Pancreas (tissue), 10 donors: ENCODE data around the gene ABCC1. TPM values are rescaled to one million over a fixed set of nuclear protein-coding genes. Genes with fewer than 3 reads are reported as not detected.
A peak's percentile ranks its signal among the peaks of the same experiment; 100 is the strongest.
"Not testable (repeated sequence)": the region's sequence is repeated elsewhere in the genome, so short reads cannot be mapped to it uniquely, and the experiment has no call there.

Experiments used
- ATAC-seq, 4 donors: fragments of 200-7000 bp; cut with Tn5 transposase; one replicate each; pipeline versions ENCODE4 v1.8.0 to v1.9.1; 2020; ENCODE audit warnings: mild to moderate bottlenecking in 4 of 4, moderate library complexity in 4 of 4
- DNase-seq, 6 donors: peaks; one replicate each; pipeline ENCODE4 v3.0.0-alpha.2; 2020
- FAIRE-seq: peaks from 2 replicates; lab custom pipeline; 2012; peaks lifted over from hg19 to GRCh38; lab: Jason Lieb, UNC
- H3K27ac ChIP-seq, 4 donors: fragments of 200-600 bp; sonication (generic); 1 replicate in 3 of 4; 2 replicates in 1 of 4; pipeline versions ENCODE4 v1.5.0 to v1.8.0; 2020
- H3K27me3 ChIP-seq, 4 donors: fragments of 200-600 bp; one replicate each; pipeline ENCODE4 v1.8.0; 2021
- H3K36me3 ChIP-seq, 3 donors: fragments of 200-600 bp; sonication (generic) in 1 of 3; one replicate each; pipeline versions ENCODE4 v1.5.0 to v1.8.0; 2020 to 2021
- H3K4me1 ChIP-seq, 3 donors: fragments of 200-600 bp; one replicate each; pipeline ENCODE4 v1.8.0; 2021
- H3K4me3 ChIP-seq, 4 donors: fragments of 200-600 bp; sonication (generic) in 2 of 4; one replicate each; pipeline versions ENCODE4 v1.5.0 to v1.8.0; 2020 to 2021
- H3K9me3 ChIP-seq, 4 donors: fragments of 200-600 bp; one replicate each; pipeline ENCODE4 v1.8.0; 2021
- CTCF ChIP-seq, 4 donors: fragments of 200-600 bp; sonication (generic) in 3 of 4; IDR thresholded peaks; one replicate each; pipeline versions ENCODE4 v1.5.0 to v1.8.0; 2021; ENCODE audit warnings: antibody characterized with exemption in 4 of 4
- WGBS, 2 donors: extraction: QIAGEN DNeasy Blood & Tissue Kit; methylation state at CpG; one replicate each; pipeline ENCODE4 v1.1.7; 2013; 5-methylcytosine and 5-hydroxymethylcytosine counted together
- intact Hi-C, 3 donors: fragments of 100-400 bp; cut with DNase I; formaldehyde crosslinking; loops; one replicate each; pipeline versions ENCODE4 v1.11.1 to v1.14.2; 2022
- polyA plus RNA-seq, 2 donors: library from polyadenylated mRNA; stranded (reverse); fragments of 200-250 nt; gene quantifications; one replicate each; pipeline ENCODE4 v1.2.3, GENCODE V29; 2013
- total RNA-seq, 6 donors: library from RNA; stranded (reverse); fragmentation: NEBNext Ultra II Directional in 4 of 6; extraction: Animal tissue kit (Norgen Biotek cat#: 25700) in 4 of 6; gene quantifications; one replicate each; pipeline versions ENCODE4 v1.2.1 to v1.2.4, GENCODE V29; 2021 to 2023
- donor health status: healthy with polysubstance abuse.
- donor health status: DM: no; HTN: no; CAD: no; lungs with moderate emphysema.
- donor health status: DM: no; HTN: no; CAD: no.
- donor health status: control.
- donor health status: control.
- donor health status: Bipolar disorder and iron deficiency.
- donor health status: DM: yes; HTN: yes; CAD: no.
- donor health status: DM: no; HTN: no; CAD: no.
- donor health status: DM: no; HTN: no; CAD: no.
- donor health status: DM: yes; HTN: yes; CAD: no.

ABCC1 gene
- total and polyA plus RNA-seq, 8 donors = 8.5 to 16.8 (median 12.0) TPM

- no peak overlapping the region for H3K4me3 ChIP-seq
- no peak for TF ChIP-seq CTCF (IDR thresholded peaks at IDR 0.05)
- no peak overlapping the region for H3K27ac ChIP-seq
- H3K4me1 ChIP-seq = peaks cover 0 to 10% (median 0%) of the 10 kb centered on the region in 3 donors
- ATAC-seq (no peak), FAIRE-seq (no peak), DNase-seq (no peak)
- WGBS, 2 donors = 82 to 83% methylated on average over 17 of the region's 17 CpGs
- intact Hi-C loops = no loop called here
- H3K36me3 ChIP-seq = no peaks in the 10 kb centered on the region
- no peaks in the 10 kb centered on the region for H3K9me3 ChIP-seq
- H3K27me3 ChIP-seq = no peaks in the 10 kb centered on the region
Observed at GRCh38 chr16:15953929-15954813, 4.8 kb downstream of the ABCC1 start.

- no peaks in the 10 kb centered on the region for H3K9me3 ChIP-seq
- H3K4me3 ChIP-seq = no peak overlapping the region
- H3K4me1 ChIP-seq = peaks cover 0 to 10% (median 0%) of the 10 kb centered on the region in 3 donors
- no peaks in the 10 kb centered on the region for H3K36me3 ChIP-seq
- H3K27me3 ChIP-seq = no peaks in the 10 kb centered on the region
- DNase-seq (no peak), ATAC-seq (peak in 2 of 4 donors; percentile 14 to 27), FAIRE-seq (no peak)
- no peak for TF ChIP-seq CTCF (IDR thresholded peaks at IDR 0.05)
- WGBS, 2 donors = 88 to 93% methylated on average over 11 of the region's 11 CpGs
- intact Hi-C loops = no loop called here
- H3K27ac ChIP-seq = no peak overlapping the region
Observed at GRCh38 chr16:15954814-15955151, 5.4 kb downstream of the ABCC1 start.

GRCh38 chr16:15955425-15955824, 6.0 kb downstream of the ABCC1 start:
- no peak for TF ChIP-seq CTCF (IDR thresholded peaks at IDR 0.05)
- Histone ChIP-seq H3K4me3 (no peak overlapping the region), H3K27me3 (no peaks in the 10 kb centered on the region), H3K36me3 (no peaks in the 10 kb centered on the region), H3K27ac (no peak overlapping the region), H3K9me3 (no peaks in the 10 kb centered on the region), H3K4me1 (peaks cover 0 to 10% (median 0%) of the 10 kb centered on the region in 3 donors)
- no peak for FAIRE-seq
- intact Hi-C loops = no loop called here
- DNase-seq = no peak
- WGBS, 2 donors = 88 to 97% methylated on average over 4 of the region's 4 CpGs
- ATAC-seq = no peak

- intact Hi-C loops, H3K4me1 ChIP-seq, ATAC-seq, H3K36me3 ChIP-seq, H3K27me3 ChIP-seq, DNase-seq, H3K4me3 ChIP-seq, H3K9me3 ChIP-seq, H3K27ac ChIP-seq, FAIRE-seq: not testable (repeated sequence)
- 94 to 96% methylated on average over 6 of the region's 6 CpGs for WGBS, 2 donors
Observed at GRCh38 chr16:15956106-15956505, 6.7 kb downstream of the ABCC1 start.

GRCh38 chr16:15958703-15959348, 9.4 kb downstream of the ABCC1 start:
- intact Hi-C loops = no loop called here
- Histone ChIP-seq H3K27me3 (no peaks in the 10 kb centered on the region), H3K4me3 (no peak overlapping the region), H3K4me1 (no peaks in the 10 kb centered on the region), H3K27ac (no peak overlapping the region), H3K36me3 (no peaks in the 10 kb centered on the region), H3K9me3 (no peaks in the 10 kb centered on the region)
- TF ChIP-seq CTCF (IDR thresholded peaks at IDR 0.05) = no peak
- DNase-seq = no peak
- no peak for ATAC-seq
- no peak for FAIRE-seq
- 90% methylated on average over 9 of the region's 9 CpGs for WGBS, 2 donors
